ENCODE measurements around the gene FSD1.
"Not testable (repeated sequence)": the region's sequence is repeated elsewhere in the genome, so short reads cannot be mapped to it uniquely, and the experiment has no call there.

FSD1 gene

DNA sequence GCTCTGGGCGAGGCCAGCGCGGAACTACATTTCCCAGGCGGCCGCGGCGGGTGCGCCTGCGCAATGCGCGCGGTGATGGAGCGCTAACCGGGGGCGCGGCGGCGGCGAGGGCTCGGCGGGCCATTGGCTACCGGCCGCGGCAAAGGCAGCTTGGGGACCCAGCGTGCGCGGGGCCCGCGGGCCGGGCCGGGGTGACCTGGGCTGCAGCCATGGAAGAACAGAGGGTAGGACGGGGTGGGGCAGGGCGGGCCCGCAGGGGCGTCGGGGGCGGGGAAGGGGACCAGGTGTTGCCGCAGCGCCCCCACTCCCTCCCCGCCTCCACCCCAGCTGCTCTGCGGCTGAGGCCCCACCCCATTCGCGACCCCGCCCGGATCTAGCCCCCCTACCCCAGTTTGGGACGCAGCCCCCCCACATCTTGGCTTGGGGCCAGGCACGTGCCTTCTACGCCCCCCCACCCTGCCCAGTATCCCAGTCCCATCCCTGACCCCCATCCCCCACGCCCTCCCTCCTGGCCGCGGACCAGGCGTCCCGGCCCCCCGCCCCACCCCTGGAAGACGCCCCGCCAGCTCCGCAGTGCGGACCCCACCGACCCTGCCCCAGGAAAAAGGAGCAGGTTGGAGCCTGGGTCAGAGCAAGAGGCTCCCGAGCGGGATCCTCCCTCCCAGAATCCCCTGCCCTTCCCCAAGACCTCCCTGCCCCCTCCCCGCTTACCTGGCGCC, at the start of gene FSD1:
Gene FSD1 (plus strand): TSS at position 61 of the 719 bp plus-strand sequence. CDS start 149 bp downstream, at position 210.
- DNase-seq (ENCODE audit: low spot score): peak; percentile 56

DNA sequence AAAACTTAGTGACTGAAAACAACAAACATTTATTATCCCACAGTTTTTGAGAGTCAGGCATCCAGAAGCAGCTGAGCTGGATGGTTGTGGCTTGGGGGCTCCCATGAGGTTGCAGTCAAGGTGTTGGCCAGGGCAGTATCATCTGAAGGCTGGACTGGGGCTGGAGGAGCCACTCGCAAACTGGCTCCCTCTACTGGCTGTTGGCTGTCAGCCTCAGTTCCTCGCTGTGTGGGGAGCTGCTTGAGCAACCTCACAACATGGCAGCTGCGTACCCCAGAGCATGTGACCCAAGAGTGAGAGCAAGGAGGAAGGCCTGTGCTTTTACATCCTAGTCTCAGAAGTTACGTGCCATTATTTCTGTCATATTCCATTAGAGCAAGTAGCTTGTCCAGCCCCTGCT, 47.8 kb upstream of the FSD1 start:
- DNase-seq (ENCODE audit: low spot score): no peak

DNA sequence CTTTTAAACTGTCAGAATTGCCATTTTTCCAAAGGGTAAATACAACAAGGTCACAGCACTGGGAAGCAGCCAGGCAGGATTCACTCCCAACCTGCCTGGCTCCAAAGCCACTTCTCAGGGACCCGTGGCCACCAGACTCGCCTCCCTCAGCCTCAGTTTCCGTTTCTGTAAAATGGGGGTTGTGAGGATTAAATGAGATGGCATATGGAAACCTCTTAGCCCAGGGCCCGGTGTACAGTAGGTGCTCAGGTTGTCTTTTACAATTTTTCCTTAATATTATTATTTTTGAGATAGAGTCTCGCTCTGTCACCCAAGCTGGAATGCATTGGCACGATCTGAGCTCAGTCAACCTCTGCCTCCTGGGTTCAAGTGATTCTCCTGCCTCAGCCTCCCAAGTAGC, 47.4 kb upstream of the FSD1 start:
- no peak for DNase-seq (ENCODE audit: low spot score)

DNA sequence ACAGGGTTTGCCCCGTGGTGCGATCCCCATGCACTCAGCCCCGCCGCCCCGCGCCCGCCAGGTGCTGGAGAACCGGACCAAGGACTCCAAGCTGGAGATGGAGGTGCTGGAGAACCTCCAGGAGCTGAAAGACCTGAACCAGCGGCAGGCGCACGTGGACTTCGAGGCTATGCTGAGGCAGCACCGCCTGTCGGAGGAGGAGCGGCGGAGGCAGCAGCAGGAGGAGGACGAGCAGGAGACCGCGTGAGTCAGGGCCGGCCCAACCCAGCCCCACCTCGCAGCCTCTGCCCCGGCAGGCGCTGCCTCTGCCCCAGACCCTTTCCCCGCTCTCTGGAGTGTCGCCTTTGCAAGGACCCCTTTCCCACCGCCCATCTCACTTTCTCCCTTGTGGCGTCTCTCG, 46.2 kb upstream of the FSD1 start:
- no peak for DNase-seq (ENCODE audit: low spot score)

DNA sequence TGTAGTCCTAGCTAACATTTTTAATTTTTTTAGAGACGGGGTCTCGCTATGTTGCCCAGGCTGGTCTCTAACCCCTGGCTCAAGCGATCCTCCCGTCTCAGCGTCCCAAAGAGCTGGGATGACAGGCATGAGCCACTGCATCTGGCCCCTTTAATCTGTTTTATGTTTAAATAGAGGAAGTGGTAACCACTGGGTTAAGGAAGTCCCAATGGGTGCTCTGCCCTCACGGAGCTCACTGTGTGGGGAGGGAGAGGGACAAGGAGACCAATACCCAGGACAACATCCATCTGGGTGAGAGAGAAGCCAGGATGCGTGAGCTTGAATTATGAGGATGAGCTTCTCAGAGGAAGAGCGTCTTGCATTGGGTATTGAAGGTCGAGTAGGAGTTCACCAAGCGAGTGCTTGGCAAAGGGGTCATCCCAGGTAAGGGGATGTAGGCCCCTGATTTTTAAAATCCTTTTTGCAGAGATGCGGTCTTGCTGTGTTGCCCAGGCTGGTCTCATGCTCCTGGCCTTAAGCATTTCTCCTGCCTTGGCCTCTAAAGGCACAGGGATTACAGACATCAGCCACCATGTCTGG, 43.7 kb upstream of the FSD1 start:
- no peak for DNase-seq (ENCODE audit: low spot score)

DNA sequence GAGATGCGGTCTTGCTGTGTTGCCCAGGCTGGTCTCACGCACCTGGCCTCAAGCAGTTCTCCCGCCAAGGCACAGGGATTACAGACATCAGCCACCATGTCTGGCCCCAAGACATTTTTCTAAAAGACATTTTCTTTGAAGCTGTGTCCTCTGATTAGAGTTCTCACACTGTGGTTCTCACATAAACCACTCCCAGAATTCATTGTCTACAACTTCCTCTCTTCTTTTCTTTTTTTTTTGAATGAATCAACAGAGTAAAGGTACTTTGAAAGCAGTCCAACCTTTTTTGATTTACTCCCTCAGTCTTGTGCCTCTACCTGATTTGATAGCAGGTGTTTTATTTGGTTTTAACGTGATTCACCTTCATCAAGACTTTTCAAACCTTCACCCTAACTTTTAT, 39.6 kb upstream of the FSD1 start:
- no peak for DNase-seq (ENCODE audit: low spot score)

DNA sequence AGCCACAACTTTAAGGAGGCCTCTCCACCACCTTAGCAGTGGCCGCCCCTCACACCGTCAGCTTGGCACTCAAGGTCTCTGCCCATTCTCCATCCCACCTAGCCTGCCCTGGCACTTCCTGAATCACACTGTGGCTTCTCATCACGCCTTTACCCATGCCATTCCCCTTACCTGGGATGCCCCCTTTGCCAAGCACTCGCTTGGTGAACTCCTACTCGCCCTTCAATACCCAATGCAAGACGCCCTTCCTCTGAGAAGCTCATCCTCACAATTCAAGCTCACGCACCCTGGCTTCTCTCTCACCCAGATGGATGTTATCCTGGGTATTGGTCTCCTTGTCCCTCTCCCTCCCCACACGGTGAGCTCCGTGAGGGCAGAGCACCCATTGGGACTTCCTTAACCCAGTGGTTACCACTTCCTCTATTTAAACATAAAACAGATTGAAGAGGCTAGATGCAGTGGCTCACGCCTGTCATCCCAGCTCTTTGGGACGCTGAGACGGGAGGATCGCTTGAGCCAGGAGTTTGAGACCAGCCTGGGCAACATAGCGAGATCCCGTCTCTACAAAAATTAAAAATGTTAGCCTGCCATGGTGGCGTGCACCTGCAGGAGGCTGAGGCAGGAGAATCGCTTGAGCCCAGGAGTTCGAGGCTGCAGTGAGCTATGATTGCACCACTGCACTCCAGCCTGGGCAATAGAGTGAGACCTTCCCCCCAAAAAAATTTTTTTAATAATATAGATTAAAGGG, 38.0 kb upstream of the FSD1 start:
- no peak for DNase-seq (ENCODE audit: low spot score)

DNA sequence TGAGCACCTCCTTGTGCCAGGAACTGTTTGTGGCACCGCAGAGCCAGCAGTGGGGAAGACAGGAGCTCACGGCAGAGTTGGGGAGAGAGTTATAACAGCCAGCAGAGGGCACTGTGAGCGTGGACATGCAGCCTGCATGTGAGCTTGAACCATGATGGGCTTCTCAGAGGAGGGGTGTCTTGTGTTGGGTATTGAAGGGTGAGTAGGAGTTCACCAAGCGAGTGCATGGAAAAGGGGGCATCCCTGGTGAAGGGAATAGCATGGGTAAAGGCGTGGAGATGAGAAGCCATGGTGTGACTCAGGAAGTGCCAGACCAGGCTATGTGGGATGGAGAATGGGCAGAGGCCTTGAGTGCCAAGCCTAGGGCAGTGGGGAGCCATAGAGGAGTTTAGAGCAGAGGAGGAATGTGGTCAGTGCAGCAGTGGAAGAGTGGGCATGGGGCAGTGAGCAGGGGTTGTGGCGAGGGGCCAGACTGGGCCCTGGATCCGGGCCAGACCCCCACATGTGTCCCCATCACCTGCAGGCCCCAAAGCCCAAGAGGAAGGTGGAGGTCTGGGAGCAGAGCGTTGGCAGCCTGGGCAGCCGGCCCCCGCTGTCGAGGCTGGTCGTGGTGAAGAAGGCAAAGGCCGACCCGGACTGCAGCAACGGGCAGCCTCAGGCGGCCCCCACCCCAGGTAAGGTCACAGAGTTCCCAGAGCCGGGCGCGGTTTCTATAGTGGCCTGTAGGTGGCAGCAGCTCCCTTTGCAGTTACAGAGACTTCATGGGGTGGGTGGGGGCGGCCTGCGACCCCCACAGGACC, 37.1 kb upstream of the FSD1 start:
- DNase-seq (ENCODE audit: low spot score): peak; percentile 75

DNA sequence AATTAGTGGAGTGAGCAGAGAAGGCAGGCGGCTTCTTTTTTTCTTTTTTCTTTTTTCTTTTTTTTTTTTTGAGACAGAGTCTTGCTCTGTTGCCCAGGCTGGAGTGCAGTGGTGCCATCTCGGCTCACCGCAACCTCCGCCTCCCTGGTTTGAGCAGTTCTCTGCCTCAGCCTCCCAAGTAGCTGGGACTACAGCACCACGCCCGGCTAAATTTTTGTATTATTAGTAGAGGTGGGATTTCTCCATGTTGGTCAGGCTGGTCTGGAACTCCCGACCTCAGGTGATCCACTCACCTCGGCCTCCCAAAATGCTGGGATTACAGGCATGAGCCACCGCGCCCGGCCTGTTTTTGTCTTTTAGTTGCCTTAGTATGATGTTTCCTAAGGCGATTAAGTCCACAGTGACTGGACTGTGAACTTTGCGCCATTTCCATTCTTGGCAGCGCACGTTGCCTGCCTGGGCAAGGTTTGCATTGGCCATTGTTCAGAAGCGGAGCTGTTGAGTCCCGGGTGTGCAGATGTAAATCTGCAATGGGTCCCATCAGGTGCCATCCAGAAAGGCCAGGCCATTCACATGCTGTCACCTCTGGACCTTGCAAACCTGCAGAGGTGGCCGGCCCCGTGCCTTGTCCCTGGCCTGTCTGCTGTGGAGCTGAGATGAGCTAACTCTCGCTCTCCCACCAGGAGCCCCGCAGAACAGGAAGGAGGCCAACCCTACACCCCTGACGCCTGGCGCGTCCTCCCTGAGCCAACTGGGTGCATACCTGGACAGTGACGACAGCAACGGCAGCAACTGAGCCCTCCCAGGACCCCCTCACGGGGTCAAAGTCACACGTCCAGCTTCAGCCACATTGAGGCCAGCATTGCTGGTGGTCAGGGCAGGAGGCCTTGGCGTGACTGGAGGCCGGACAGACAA, 36.2 kb upstream of the FSD1 start:
- no peak for DNase-seq (ENCODE audit: low spot score)

DNA sequence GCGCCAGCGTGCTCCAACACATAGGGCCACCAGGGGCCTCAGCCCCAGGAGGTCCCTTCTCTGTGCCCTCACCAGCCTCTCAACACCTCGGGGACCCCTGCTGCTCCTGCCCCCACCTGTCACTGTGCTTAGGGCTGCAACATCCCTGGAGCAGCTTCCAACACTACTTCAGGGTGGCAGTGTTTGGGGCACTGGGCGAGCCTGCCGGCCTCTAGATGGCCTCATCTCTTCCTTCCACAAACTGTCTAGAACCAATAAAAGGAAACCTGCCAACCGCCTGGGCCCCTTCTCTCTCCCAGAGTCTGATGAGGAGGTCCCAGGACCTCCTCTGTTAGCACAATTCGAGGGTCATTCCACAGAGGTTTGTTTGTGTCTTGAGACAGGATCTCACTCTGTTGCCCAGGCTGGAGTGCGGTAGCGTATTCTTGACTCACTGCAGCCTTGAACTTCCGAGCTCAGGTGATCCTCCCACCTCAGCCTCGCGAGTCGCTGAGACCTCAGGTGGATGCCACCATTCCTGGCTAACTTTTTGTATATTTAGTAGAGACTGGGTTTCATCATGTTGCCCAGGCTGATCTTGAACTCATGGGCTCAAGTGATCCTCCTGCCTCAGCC, 35.5 kb upstream of the FSD1 start:
- DNase-seq (ENCODE audit: low spot score): no peak

DNA sequence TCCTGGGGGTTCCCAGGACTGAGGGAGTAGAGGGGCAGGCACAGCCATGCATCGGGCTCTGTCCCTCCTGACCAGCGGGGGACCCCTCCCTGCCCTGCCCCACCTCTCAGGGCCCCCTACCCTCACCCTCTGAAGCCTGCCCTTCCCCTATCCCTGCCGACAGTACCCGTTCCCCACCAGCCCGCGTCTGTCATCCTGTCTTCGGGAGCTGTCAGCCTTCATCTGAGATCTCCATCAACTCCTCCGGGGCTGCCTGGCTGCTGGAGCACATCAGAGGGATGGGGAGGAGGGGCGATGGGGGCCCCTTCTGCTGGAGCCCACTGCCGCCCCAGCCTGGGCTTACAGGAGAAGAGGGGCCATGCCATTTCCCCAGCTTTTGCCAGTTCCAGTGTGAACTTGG, 31.5 kb upstream of the FSD1 start:
- DNase-seq (ENCODE audit: low spot score): no peak

DNA sequence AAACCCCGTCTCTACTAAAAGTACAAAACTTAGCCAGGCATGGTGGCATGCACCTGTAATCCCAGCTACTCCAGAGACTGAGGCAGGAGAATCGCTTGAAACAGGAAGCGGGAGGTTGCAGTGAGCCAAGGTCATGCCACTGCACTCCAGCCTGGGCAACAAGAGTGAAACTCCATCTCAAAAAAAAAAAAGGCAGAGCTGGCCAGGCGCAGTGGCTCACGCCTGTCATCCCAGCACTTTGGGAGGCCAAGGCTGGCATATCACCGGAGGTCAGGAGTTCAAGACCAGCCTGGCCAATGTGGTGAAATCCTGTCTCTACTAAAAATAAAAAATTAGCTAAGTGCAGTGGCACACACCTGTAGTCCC, 30.1 kb upstream of the FSD1 start:
- DNase-seq (ENCODE audit: low spot score): not testable (repeated sequence)

DNA sequence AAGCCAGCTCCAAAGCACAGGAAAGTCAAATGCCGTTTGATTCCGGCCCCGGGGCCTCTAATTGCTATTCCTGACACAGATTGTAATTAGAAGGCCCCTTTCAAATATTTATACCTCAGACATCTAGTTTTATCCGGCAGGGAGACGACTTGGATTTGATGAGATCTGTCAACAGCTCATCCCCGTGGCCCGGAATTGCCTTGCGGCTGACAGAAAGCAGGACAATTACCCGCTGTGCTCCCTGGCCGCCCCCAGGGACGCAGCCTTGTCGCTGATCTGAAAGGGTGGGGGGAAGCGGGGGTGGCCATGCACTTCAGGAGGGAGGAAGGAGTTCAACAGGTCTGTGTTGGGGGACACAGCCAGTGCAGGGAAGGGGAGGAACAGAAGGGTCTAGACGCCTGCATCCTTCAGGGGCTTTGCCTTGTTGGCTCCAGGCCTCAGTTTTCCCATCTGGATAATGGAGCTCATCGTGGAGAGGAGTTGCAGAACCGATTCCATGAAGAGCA, 27.2 kb upstream of the FSD1 start:
- no peak for DNase-seq (ENCODE audit: low spot score)

DNA sequence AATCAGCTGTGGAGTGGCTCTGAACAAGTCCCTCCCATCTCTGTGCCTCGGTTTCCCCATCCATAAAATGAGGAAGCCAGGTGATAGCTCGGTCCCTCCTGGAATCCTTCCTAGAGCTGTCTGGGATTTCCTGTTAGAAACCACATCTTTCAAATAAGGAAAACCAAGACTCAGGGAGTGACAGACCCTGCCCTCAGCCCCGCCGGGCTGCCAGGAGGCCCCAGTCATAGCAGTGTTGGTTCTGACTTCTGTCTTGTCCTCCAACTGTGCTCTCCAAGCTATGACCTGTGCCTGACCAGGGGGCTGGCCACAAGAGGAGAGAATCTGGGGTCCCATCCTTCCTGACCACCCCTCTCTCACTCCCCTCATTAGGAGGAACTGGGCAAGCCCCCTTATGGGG, 26.4 kb upstream of the FSD1 start:
- DNase-seq (ENCODE audit: low spot score): no peak

DNA sequence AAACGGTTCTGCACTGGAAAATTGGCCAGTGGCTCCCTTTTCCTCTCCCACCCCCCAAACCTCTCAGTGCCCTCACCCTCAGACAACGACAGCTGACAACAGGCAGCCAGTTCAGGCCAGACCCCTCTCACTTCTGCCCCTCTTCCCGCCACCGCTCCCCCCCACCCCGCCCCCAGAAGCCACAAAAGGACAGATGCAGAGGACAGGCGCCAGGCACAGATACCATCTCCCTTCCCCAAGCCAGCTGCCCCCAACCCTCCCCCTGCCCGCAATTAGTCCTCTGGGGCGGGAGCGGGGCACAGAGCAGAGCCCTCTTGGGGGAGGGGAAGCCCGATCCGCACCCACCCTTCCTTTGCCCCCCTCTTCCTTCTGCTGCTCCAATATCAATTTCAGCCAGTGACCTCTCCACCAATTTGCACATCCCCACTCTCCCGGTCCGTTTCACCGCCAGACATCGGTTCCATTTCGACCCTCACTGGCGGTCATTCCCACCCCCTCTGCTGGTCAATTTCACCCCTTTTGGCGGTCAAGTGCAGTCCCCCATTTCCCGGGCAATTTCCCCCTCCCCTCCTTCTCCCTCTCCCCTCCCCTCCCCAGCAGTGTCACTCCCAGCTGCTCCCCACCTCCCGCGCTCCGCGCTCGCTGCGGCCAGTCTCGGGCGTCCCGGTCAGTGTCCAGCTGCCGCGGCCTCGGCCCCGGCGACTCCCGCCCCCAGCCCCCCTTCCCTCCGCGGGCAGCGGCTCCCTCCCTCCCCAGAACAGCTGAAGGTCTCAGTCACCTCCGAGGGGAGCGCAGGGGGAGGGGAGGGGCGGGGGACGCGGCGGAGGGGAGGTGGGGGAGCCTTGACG, 25.8 kb upstream of the FSD1 start, which contains the start of gene SHD:
Gene SHD (plus strand): TSS at position 848 of the 848 bp plus-strand sequence. CDS start 798 bp downstream, outside the sequence.
- no peak for DNase-seq (ENCODE audit: low spot score)

DNA sequence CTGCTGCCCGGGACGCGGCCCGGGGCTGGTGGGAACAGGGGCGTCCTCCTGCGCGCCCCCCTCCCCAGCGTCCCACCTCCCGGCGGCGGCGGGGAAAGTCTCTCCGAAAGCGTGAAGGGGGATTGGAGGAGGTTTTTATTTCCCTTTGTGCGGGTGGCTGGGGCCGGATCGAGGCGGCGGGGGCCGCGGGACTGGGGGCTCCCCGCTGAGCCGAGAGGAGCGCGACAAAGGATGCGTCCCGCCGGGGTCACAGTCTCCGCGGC, 25.2 kb upstream of the FSD1 start:
- DNase-seq (ENCODE audit: low spot score): no peak

DNA sequence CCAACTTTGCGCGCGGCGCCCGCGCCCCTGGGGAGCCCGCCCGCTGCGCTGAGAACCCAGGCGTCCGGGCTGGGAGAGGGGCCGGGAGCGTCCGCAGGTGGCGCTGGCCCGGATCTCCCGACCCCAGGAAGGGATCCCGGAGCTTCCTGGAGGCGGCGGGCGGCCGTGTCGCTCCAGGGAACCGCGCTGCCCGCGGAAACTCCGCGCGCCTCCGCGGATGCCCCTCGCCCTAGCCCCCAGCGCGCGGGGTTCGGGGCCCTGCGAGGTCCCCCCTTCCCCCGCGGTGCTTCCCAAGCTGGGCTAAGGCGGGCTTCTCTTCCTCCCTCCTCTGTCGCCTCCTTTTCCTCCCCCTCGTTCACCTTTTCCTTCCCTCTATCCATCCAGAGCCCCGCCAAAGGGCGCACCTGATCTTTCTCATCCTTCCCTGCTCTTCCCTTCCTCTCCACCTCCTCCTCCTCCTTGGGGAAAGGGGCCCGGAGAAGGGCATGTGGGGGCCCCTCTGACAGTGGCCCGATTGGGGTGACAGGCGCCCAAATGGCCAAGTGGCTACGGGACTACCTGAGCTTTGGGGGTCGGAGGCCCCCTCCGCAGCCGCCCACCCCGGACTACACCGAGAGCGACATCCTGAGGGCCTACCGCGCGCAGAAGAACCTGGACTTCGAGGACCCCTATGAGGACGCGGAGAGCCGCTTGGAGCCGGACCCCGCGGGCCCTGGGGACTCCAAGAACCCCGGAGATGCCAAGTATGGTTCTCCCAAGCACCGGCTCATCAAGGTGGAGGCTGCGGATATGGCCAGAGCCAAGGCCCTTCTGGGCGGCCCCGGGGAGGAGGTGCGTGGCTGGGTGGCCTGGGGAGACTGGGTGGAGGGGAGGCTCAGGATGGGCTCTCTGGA, 24.6 kb upstream of the FSD1 start:
- no peak for DNase-seq (ENCODE audit: low spot score)

DNA sequence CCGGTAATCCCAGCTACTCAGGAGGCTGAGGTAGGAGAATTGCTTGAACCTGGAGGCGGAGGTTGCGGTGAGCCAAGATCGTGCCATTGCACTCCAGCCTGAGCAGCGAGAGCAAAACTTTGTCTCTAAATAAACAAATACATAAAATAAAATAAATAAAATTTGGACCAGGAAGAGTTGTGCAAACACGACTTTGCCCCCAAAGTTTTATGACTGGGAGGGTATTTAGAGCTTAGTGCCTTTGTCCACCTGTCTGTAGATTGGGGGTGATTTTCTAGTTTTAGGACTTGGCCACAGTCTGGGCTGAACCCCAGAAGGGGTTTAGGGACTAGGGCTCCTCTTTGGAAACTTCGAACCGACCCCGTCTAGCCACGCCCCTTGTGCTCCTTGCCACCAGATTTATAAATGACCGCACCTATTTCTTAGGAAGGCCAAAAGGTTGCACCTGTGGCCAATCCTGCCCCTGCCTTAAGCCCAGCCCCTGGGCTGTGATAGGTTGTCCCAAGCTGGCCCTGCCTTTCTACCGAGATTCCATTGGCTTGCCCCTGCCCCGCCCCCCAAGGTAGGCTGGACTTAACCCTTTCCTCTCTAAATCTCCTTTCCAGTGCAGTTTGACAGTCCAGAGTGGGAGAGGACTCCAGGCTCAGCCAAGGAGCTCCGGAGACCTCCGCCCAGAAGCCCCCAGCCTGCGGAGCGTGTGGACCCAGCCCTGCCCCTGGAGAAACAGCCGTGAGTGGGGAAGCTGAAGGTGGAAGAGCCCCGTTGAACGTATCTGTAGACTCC, 20.0 kb upstream of the FSD1 start:
- peak; percentile 56 for DNase-seq (ENCODE audit: low spot score)
